Keratinocyte (primary cell): ENCODE measurements around the gene GSG1.

Experiments used
- EZH2 ChIP-seq: IDR thresholded peaks from one replicate; pipeline ENCODE4 v1.6.1; 2012; ENCODE audit warnings: inconsistent platforms, mild to moderate bottlenecking, low read length, moderate library complexity
- TF ChIP-seq, protein P1 (sequence below), 3 experiments: IDR thresholded peaks in 1 of 3; conservative IDR thresholded peaks in 1 of 3; optimal IDR thresholded peaks in 1 of 3; 2 replicates in 2 of 3; 3 replicates in 1 of 3; pipeline versions ENCODE3 to v1.5.1; 2011; ENCODE audit warnings: low read length in 3 of 3, mild to moderate bottlenecking in 3 of 3, moderate library complexity in 2 of 3, control low read depth in 1 of 3, inconsistent platforms in 1 of 3; ENCODE audit not compliant: insufficient read depth in 2 of 3; ENCODE audit errors: extremely low read depth in 1 of 3

- no peak for TF ChIP-seq EZH2
- TF ChIP-seq, protein P1, sequence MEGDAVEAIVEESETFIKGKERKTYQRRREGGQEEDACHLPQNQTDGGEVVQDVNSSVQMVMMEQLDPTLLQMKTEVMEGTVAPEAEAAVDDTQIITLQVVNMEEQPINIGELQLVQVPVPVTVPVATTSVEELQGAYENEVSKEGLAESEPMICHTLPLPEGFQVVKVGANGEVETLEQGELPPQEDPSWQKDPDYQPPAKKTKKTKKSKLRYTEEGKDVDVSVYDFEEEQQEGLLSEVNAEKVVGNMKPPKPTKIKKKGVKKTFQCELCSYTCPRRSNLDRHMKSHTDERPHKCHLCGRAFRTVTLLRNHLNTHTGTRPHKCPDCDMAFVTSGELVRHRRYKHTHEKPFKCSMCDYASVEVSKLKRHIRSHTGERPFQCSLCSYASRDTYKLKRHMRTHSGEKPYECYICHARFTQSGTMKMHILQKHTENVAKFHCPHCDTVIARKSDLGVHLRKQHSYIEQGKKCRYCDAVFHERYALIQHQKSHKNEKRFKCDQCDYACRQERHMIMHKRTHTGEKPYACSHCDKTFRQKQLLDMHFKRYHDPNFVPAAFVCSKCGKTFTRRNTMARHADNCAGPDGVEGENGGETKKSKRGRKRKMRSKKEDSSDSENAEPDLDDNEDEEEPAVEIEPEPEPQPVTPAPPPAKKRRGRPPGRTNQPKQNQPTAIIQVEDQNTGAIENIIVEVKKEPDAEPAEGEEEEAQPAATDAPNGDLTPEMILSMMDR (optimal IDR thresholded peaks at IDR 0.05 in 1 of 3, IDR thresholded peaks at IDR 0.05 in 1 of 3, conservative IDR thresholded peaks at IDR 0.05 in 1 of 3; ENCODE audit: extremely low read depth in 1 of 3, insufficient read depth in 2 of 3, low read length in 3 of 3): no peak
These were observed 24.0 kb downstream of the GSG1 start for GRCh38 chr12:13079440-13079906.
